IPS-15b (cell line): ENCODE data around the gene PARP4.
"Not testable (repeated sequence)": the region's sequence is repeated elsewhere in the genome, so short reads cannot be mapped to it uniquely, and the experiment has no call there.

Experiments used
- H3K27me3 ChIP-seq: one replicate; pipeline ENCODE4 v1.6.1; 2013; ENCODE audit warnings: low read length; ENCODE audit not compliant: control insufficient read depth, insufficient read depth
- H3K36me3 ChIP-seq: one replicate; pipeline ENCODE4 v1.6.1; 2013; ENCODE audit warnings: low read length; ENCODE audit not compliant: control insufficient read depth, insufficient read depth
- H3K4me1 ChIP-seq: one replicate; pipeline ENCODE4 v1.6.1; 2013; ENCODE audit warnings: mild to moderate bottlenecking, low read length; ENCODE audit not compliant: control insufficient read depth, insufficient read depth
- H3K4me3 ChIP-seq: one replicate; pipeline ENCODE4 v1.5.1; 2013; ENCODE audit warnings: low read depth, low read length
- H3K9ac ChIP-seq: one replicate; pipeline ENCODE4 v1.6.1; 2013; ENCODE audit warnings: low read depth, mild to moderate bottlenecking, low read length
- H3K9me3 ChIP-seq: one replicate; pipeline ENCODE4 v1.6.1; 2013; ENCODE audit warnings: mild to moderate bottlenecking, low read length; ENCODE audit not compliant: control insufficient read depth, insufficient read depth

Gene PARP4

DNA sequence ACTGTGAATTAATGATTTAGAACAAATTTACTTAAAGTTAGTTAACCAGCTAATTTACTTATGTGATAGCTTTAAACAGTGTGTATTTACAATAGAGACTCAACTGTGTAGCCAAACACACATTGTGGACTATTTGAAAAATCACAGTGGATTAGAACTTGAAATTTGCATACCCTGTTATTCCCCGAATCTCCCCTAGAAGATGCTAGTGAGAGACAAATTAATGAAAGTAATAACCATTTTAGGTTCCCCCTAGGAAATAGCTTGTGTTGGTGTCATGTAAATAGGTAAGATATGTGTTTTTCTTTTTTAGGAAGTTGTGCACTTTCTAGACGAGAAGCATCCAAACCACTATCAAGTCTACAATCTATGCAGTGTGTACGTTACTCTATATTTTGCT is 104.7 kb downstream of the PARP4 start:
- no peak overlapping the region for H3K4me3 ChIP-seq
- no peak overlapping the region for H3K9ac ChIP-seq
- no peaks in the 10 kb centered on the region for H3K36me3 ChIP-seq
- no peaks in the 10 kb centered on the region for H3K9me3 ChIP-seq
- H3K4me1 ChIP-seq = no peaks in the 10 kb centered on the region
- no peaks in the 10 kb centered on the region for H3K27me3 ChIP-seq

DNA sequence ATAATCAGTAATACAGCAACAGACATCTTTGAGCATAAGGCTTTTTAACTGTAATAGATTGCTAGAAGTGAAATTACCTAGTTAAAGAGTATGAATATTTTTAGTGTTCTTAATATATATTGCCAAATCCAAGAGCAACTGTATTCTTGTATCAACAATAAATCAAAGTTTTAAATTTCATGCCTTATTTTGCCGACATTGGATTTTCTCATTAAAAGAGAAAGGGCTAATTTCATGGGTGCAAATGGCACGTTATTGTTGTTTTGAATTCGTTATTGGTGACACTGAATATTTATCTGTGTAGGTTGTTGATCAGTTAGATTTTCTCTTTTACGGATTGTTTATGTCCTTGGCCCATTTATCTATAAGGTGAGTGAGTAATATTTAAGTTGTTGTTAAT is 106.1 kb downstream of the PARP4 start:
- H3K9me3 ChIP-seq = no peaks in the 10 kb centered on the region
- H3K4me1 ChIP-seq = no peaks in the 10 kb centered on the region
- H3K36me3 ChIP-seq = no peaks in the 10 kb centered on the region
- H3K9ac ChIP-seq = no peak overlapping the region
- no peaks in the 10 kb centered on the region for H3K27me3 ChIP-seq
- H3K4me3 ChIP-seq = no peak overlapping the region

DNA sequence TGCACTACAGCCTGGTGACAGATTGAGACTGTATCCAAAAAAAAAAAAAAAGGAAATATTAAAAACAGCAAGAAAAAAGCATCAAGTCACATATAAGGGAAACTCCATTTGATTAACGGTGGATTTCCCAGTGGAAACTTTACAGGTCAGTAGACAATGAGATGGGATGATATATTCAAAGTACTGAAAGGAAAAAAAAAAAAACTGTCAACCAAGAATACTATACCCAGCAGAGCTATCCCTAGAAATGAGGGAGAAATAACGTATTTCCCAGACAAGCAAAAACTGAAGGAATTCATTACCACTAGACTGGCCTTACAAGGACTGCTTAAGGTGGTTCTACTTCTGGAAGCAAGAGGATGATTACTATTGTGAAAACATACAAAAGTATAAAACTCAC is 115.8 kb downstream of the PARP4 start:
- H3K27me3 ChIP-seq = no peaks in the 10 kb centered on the region
- H3K9ac ChIP-seq = no peak overlapping the region
- H3K36me3 ChIP-seq = no peaks in the 10 kb centered on the region
- H3K9me3 ChIP-seq = no peaks in the 10 kb centered on the region
- H3K4me3 ChIP-seq = no peak overlapping the region
- no peaks in the 10 kb centered on the region for H3K4me1 ChIP-seq

DNA sequence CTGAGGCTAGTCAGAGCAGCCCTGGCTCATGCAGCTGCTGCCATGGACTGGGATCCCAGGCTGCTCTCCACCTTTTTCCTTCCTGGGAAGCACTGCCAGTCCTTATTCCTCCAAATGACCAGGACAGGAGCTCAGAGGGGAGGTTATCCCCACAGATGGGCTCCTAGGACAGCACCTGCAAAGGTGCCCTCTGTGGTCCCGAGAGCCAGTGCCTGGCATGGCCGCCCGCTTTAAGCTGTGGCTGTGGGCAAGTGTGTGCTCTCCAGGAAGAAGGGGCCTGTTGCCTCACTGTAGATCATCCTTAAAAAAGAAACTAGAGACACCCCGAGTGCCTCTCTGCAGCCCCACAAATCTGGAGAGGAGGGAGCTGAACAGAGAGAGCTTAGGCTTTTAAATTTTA is 119.6 kb downstream of the PARP4 start:
- no peak overlapping the region for H3K4me3 ChIP-seq
- no peak overlapping the region for H3K9ac ChIP-seq
- H3K27me3 ChIP-seq = no peaks in the 10 kb centered on the region
- H3K36me3 ChIP-seq = no peaks in the 10 kb centered on the region
- no peaks in the 10 kb centered on the region for H3K4me1 ChIP-seq
- H3K9me3 ChIP-seq = no peaks in the 10 kb centered on the region

DNA sequence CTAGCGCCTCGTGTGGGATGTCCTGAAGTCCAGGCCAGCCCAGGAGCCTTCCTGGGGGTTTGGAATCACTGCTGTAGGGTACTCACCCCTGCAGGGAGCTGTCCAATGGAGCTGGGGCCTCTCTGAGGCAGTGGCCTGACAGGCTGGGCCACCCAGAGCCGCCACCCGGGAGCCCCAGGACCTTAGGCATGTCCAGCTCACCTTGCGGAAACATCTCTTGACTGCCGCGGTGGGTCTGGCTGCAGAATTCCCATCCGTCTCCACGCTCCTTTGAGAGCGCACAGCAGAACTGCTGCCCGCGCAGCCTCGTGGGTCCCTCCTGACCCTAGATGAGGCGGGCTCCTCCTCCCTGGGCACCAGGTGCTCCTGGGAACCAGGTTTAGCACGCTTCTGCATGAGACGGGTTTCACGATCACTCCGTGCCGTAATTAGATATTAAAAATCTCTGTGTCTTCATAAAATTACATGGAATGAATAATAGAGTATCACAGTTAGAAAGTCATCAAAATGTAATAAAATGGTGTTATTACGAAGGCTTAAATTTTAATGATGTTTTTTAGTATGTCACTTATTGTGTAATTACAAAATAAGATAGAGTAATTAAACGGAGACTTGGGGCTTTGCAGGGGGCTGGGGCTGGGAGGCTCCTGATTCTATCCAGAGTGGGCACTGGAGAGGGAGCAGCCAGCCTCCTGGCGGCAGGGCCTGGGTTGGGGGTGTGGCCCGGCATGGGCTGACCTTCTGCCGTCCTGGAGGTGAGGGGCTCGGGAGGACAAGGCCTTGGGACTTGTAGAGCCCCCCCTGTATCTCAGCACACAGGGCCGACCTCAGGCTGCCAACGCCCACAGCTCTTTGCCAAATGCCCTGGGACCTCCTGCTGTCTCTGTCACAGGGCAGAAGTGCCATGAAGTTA is 120.6 kb downstream of the PARP4 start:
- not testable (repeated sequence) for H3K9ac ChIP-seq, H3K4me1 ChIP-seq, H3K36me3 ChIP-seq, H3K27me3 ChIP-seq, H3K9me3 ChIP-seq, H3K4me3 ChIP-seq

DNA sequence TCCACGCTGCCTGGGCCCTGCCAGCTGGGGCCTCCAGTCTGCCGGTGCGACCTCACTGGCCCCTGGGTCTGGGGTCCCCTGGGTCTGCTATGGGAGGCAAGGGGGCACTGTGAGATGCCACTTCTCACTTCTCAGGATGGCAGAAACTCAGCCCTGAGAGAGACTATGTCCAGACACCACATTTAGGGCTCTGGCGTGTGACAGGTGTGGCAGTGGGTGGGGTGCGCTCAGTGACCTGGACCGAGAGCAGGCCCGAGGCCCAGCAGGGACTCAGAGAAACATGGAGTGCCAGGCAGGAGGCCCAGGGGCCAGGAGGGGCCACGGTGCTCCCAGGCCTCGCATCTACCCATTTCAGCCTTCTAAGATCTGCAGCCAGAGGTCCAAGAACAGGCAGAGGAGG is 121.8 kb downstream of the PARP4 start:
- H3K9me3 ChIP-seq, H3K36me3 ChIP-seq: not testable (repeated sequence)

DNA sequence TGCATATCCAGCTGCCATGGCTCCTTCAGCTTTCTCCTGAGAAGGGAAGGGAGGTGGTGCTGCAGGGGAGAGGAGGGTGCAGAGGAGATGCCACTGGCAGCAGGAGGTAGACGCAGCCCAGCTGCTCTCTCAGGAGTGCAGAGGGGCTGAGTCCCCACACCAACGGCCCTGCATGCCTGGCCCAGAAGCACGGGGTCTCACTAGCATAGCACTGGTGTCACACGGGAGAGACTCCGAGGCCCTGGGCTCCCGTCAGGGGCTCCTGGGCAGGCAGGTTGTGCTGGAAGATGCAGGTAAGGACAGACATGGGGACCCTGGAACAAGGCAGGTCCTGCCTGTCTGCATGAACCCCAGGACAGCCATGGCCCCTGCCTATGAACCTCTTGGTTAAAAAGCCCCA is 123.1 kb downstream of the PARP4 start:
- Histone ChIP-seq H3K9ac (no peak overlapping the region), H3K4me1 (no peaks in the 10 kb centered on the region), H3K36me3 (no peaks in the 10 kb centered on the region), H3K27me3 (no peaks in the 10 kb centered on the region), H3K9me3 (no peaks in the 10 kb centered on the region), H3K4me3 (no peak overlapping the region)

More for the DNA sequence above, 121.8 kb downstream of the PARP4 start:
- not testable (repeated sequence) for H3K9ac ChIP-seq, H3K4me1 ChIP-seq, H3K4me3 ChIP-seq, H3K27me3 ChIP-seq

DNA sequence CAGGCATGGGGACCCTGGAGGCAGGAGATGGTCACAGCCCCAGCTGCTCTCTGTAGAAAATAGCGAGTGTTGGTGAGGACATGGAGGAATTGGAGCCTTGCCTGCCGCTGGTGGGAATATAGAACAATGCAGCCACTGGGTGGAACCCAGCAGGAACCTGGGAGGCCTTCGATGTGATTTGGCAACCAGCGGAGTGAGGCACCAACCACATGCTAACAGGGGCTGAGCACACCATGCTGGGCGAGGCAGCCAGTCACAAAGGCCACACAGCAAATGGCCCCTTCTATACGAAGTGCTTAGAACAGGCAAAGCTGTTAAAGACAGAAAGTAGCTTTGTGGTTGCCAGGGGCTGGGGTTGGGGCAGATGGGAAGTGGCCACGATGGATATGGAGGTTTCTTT is 123.8 kb downstream of the PARP4 start:
- not testable (repeated sequence) for H3K9me3 ChIP-seq, H3K4me3 ChIP-seq, H3K27me3 ChIP-seq, H3K36me3 ChIP-seq, H3K4me1 ChIP-seq, H3K9ac ChIP-seq

DNA sequence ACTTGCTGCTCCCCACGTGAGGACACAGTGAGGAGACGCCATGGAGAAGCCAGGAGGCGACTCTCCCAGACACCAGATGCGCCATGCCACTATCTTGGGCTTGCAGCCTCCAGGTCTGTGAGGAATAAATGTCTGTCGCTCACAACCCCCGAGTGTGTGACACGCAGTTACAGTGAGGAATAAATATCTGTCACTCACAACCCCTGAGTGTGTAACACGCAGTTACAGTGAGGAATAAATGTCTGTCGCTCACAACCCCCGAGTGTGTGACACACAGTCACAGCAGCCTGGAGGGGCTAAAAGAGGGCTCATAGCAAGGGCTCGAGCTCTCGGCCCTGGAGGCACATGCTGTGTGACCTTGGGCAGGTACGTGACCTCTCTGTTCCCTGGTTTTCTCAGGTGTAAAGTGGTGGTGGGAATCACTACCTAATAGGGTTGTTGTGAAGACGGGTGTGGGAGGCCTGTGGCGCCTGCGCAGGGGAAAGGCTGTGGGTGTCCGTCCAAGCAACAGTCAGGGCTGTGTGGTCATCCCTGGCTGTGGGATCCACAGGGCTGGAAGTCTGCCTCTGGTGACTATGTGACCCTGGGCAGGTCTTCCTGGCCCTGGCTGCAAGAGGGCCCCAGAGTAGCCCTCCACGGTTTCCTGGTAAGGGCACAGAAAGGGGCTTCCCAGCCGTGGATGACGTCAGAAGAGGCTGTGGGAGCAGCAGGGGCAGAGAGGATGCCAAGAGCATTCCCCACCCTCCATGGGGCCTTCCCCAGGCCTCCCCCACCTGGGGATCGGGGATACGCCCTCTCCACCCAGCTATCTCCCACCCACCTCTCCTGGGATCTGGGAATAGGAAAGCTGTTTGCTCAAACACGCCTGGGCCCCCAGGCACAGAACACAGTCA is 125.5 kb downstream of the PARP4 start:
- Histone ChIP-seq H3K27me3 (no peaks in the 10 kb centered on the region), H3K9me3 (no peaks in the 10 kb centered on the region), H3K4me3 (no peak overlapping the region), H3K4me1 (no peaks in the 10 kb centered on the region), H3K36me3 (no peaks in the 10 kb centered on the region), H3K9ac (no peak overlapping the region)

DNA sequence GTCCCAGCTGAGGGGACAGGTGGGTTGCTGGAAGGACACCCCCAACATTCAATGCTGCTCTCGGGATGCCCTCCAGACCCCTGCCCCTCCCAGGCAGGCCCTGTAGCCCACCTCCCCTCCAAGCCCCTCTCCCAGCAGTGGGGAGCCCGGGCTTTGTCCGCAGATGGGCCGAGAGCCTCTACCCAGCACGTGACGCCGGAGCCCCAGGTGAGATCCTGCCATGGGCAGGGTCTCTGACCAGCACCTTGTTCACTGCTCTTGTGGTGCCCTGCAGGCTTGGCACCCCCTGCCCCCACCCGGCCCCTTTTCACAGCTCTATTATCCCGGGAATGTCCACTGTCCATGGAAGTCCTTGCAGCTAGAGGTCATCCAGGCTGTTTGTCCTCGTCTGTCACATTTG is 126.7 kb downstream of the PARP4 start:
- Histone ChIP-seq H3K4me3 (no peak overlapping the region), H3K36me3 (no peaks in the 10 kb centered on the region), H3K9ac (no peak overlapping the region), H3K4me1 (no peaks in the 10 kb centered on the region), H3K27me3 (no peaks in the 10 kb centered on the region), H3K9me3 (no peaks in the 10 kb centered on the region)

DNA sequence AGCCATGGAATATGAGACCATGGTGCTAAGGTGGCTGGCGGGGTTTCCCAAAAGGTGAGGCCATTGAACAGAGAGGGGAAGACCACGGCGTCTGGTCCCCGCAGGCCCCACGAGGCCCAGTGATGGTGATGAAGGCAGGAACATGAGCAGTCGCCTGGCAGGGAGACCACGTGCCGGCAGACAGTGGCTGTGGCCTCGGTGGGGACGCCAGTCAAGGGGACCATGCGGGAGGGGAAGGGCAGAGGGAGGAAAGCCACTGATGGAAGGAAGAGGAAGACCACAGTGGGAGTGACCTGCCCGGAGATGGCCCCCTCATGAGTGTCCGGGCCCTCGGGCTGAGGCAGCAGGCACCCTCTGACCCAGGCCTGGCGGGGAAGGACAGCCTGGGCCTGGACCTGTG is 127.6 kb downstream of the PARP4 start:
- not testable (repeated sequence) for H3K36me3 ChIP-seq, H3K4me1 ChIP-seq, H3K9me3 ChIP-seq, H3K4me3 ChIP-seq, H3K27me3 ChIP-seq, H3K9ac ChIP-seq

DNA sequence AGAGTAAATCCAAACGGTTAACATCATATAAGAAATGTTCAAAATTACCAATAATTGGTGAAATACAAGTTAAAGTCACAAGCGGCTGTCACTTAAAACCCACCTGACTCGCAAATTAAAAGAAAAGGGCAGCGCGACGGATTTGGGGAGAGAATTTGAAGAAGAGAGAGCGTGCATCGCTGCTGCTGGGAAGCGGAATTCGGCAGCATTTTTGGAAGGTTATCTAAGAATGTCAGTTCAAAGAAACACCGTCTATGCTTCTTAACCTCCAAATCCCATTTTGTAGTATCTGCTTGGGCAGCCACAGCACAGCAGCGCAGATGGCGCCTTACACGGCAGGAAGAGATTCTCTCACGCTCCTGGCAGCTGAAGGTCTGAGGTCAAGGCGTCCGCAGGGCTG is 128.5 kb downstream of the PARP4 start:
- not testable (repeated sequence) for H3K36me3 ChIP-seq, H3K9ac ChIP-seq

More for the DNA sequence above, 128.5 kb downstream of the PARP4 start:
- H3K4me1 ChIP-seq, H3K27me3 ChIP-seq, H3K4me3 ChIP-seq, H3K9me3 ChIP-seq: not testable (repeated sequence)
